Breast epithelium (tissue), 4 donors: Measurements from ENCODE around the gene CIPC. TPM values are rescaled to one million over a fixed set of nuclear protein-coding genes. Genes with fewer than 3 reads are reported as not detected.
A peak's percentile ranks its signal among the peaks of the same experiment; 100 is the strongest.

ENCODE experiments used
- DNase-seq, 2 donors: peaks; one replicate each; pipeline ENCODE4 v3.0.0-alpha.2; 2019; ENCODE audit warnings: low spot score in 2 of 2
- H3K27ac ChIP-seq, 2 donors: fragments of 200-600 bp; sonication (generic) in 1 of 2; one replicate each; pipeline ENCODE4 v1.5.1; 2016 to 2019; ENCODE audit warnings: mild to moderate bottlenecking in 1 of 2
- H3K27me3 ChIP-seq, 2 donors: fragments of 200-600 bp; sonication (generic) in 1 of 2; one replicate each; pipeline versions ENCODE4 v1.5.1 to v1.6.0; 2017 to 2019; ENCODE audit warnings: control low read depth in 1 of 2, mild to moderate bottlenecking in 1 of 2
- H3K36me3 ChIP-seq: fragments of 200-600 bp; one replicate; pipeline ENCODE4 v1.5.1; 2019
- H3K4me1 ChIP-seq, 2 donors: fragments of 200-600 bp; sonication (generic); one replicate each; pipeline ENCODE4 v1.5.1; 2016 to 2019; ENCODE audit warnings: control low read depth in 1 of 2
- H3K4me3 ChIP-seq, 3 donors: fragments of 200-600 bp; sonication (generic); 1 replicate in 2 of 3; 2 replicates in 1 of 3; pipeline ENCODE4 v1.5.1; 2016 to 2019; ENCODE audit warnings: mild to moderate bottlenecking in 3 of 3, moderate library complexity in 2 of 3
- H3K9me3 ChIP-seq, 2 donors: fragments of 200-600 bp; sonication (generic) in 1 of 2; one replicate each; pipeline ENCODE4 v1.5.1; 2016 to 2019; ENCODE audit warnings: control low read depth in 1 of 2
- POLR2A ChIP-seq: fragments of 450-650 bp; IDR thresholded peaks from one replicate; pipeline ENCODE4 v1.6.1; 2016; ENCODE audit warnings: antibody characterized with exemption, mild to moderate bottlenecking, moderate library complexity
- POLR2AphosphoS5 ChIP-seq, 3 donors: sonication (generic); formaldehyde crosslinking; IDR thresholded peaks; one replicate each; pipeline ENCODE4 v1.6.1; 2017; ENCODE audit warnings: antibody characterized with exemption in 3 of 3
- intact Hi-C: fragments of 100-400 bp; cut with DNase I; formaldehyde crosslinking; loops from one replicate; pipeline ENCODE4 v1.15.1; 2023; ENCODE audit warnings: low total_unique reads
- total RNA-seq, 3 donors: library from RNA; depleted of rRNA; stranded (reverse); fragments of >200 nt; gene quantifications; one replicate each; pipeline ENCODE4 v1.1.0, GENCODE V29; 2016
- TF ChIP-seq, protein P1 (sequence below), 3 donors: fragments of 450-650 bp; IDR thresholded peaks; one replicate each; pipeline ENCODE4 v1.5.1; 2016 to 2017; ENCODE audit warnings: antibody characterized with exemption in 3 of 3, mild to moderate bottlenecking in 3 of 3, moderate library complexity in 3 of 3

Gene CIPC
- total RNA-seq, 3 donors from 2014 or later = 40.6 to 64.8 (median 50.7) TPM

DNA sequence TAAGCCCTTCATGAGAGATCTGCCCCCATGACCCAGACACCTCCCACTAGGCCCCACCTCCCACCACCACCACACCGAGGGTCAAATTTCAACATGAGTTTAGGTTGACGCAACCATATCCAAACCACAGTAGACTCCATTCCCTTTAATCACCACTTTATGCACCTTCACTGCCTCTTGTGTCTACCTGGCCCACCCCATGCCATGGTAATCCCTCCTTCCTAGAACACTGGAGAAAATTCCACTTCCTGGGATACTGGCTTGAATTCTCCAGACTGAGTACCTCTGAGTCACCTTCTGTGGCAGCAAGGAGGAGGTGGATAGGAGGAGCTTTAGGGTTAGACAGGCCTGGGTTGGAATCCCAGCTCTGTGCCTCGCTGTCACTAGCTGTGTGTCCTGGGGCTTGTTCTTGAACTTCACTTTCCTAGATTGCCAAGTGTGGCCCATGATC, 26.1 kb upstream of the CIPC start:
- TF ChIP-seq, protein P1, sequence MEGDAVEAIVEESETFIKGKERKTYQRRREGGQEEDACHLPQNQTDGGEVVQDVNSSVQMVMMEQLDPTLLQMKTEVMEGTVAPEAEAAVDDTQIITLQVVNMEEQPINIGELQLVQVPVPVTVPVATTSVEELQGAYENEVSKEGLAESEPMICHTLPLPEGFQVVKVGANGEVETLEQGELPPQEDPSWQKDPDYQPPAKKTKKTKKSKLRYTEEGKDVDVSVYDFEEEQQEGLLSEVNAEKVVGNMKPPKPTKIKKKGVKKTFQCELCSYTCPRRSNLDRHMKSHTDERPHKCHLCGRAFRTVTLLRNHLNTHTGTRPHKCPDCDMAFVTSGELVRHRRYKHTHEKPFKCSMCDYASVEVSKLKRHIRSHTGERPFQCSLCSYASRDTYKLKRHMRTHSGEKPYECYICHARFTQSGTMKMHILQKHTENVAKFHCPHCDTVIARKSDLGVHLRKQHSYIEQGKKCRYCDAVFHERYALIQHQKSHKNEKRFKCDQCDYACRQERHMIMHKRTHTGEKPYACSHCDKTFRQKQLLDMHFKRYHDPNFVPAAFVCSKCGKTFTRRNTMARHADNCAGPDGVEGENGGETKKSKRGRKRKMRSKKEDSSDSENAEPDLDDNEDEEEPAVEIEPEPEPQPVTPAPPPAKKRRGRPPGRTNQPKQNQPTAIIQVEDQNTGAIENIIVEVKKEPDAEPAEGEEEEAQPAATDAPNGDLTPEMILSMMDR (IDR thresholded peaks at IDR 0.05) = no peak
- H3K36me3 ChIP-seq = no peaks in the 10 kb centered on the region
- DNase-seq = no peak
- no peaks in the 10 kb centered on the region for H3K27me3 ChIP-seq
- no peak overlapping the region for H3K4me3 ChIP-seq
- H3K27ac ChIP-seq = peak overlapping the region in 1 of 2 donors; percentile 3
- intact Hi-C loops = no loop called here
- no peaks in the 10 kb centered on the region for H3K9me3 ChIP-seq
- H3K4me1 ChIP-seq = peaks cover 0 to 13% of the 10 kb centered on the region in 2 donors

DNA sequence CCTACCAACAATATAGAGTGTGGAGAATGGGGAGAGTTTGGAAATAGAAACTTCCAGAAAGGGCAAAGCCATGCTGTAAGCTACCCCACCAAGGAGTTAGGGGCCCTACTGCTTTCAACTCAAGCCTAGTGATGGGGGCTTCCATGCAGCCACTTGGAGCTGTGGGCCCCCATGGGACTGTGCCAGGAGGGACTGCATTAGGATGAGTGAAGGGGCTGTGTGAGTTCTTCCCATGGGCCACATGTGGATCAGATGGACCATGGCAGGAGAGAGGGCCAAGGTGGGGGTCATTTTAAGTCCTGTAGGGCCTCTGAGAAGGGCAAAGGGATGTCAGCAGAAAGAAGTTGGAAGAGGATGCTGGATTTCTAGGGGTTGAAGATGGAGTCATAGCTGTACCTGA, 23.1 kb upstream of the CIPC start:
- Histone ChIP-seq H3K27ac (peak overlapping the region; percentile 36 to 96), H3K9me3 (peaks cover 0 to 2% of the 10 kb centered on the region in 2 donors), H3K4me1 (peaks cover 0 to 4% of the 10 kb centered on the region in 2 donors), H3K27me3 (no peaks in the 10 kb centered on the region), H3K36me3 (no peaks in the 10 kb centered on the region), H3K4me3 (peak overlapping the region in 1 of 3 donors; percentile 59)
- intact Hi-C loops = no loop called here
- DNase-seq = no peak
- no peak for TF ChIP-seq POLR2A
- no peak for TF ChIP-seq POLR2AphosphoS5 (IDR thresholded peaks at IDR 0.05)

DNA sequence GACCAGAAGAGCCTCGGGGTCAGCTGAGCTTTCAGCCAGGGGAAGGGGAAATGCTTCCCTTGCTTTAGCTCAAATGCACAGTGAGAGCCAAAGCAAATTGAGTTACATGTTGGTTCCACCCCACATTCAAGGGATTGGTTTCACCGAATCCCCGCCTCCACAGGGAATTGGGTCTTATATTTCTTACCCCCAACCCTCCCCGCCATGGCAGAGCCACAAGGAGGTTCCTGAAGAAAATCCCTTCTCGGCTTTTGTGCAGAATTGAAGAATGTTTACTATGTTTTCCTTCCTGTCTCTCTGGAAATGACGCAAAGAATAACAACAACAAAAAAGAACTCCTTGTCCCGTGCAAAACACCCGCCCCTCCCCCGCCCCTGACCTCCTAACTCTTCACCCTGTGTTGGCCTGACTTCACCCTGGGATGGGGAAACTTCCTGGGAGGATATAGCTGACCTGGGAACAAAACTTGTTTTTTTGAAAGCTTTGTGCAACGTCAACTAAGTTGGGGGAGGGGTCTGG, 21.9 kb upstream of the CIPC start:
- peak overlapping the region; percentile 28 to 59 (median 31) for H3K4me3 ChIP-seq
- intact Hi-C loops = no loop called here
- H3K27ac ChIP-seq = peak overlapping the region; percentile 73 to 96
- H3K4me1 ChIP-seq = no peaks in the 10 kb centered on the region
- peak in 1 of 2 donors; percentile 55 for DNase-seq
- H3K27me3 ChIP-seq = no peaks in the 10 kb centered on the region
- no peaks in the 10 kb centered on the region for H3K36me3 ChIP-seq
- peaks cover 0 to 8% of the 10 kb centered on the region in 2 donors for H3K9me3 ChIP-seq
- TF ChIP-seq POLR2AphosphoS5 (IDR thresholded peaks at IDR 0.05) = peak; percentile 48 to 75 (median 68)
- TF ChIP-seq, protein P1 (IDR thresholded peaks at IDR 0.05) = no peak

DNA sequence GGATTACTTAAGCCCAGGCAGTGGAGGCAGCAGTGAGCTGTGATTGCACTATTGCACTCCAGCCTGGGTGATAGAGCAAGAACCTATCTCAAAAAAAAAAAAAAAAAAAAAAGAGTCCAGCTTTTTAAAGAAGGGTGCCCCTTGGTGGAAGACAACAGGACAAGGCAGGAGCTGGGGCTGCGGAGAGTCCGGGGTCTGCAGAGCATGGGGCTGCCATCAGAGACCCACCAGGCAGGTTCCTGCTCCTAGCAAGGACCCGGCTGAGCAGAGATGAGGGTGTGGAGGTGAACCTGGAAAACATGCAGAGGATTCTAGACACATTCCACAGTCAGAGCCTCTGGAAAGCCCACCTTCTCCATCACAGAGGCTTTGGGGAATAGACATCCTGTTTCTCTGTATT, 21.0 kb upstream of the CIPC start:
- H3K27ac ChIP-seq = peak overlapping the region in 1 of 2 donors; percentile 96
- H3K36me3 ChIP-seq = no peaks in the 10 kb centered on the region
- no peak overlapping the region for H3K4me3 ChIP-seq
- TF ChIP-seq, protein P1 (IDR thresholded peaks at IDR 0.05) = no peak
- no peak for TF ChIP-seq POLR2AphosphoS5 (IDR thresholded peaks at IDR 0.05)
- TF ChIP-seq POLR2A = no peak
- peaks cover 0 to 8% of the 10 kb centered on the region in 2 donors for H3K9me3 ChIP-seq
- intact Hi-C loops = no loop called here
- H3K27me3 ChIP-seq = no peaks in the 10 kb centered on the region
- DNase-seq = no peak
- no peaks in the 10 kb centered on the region for H3K4me1 ChIP-seq

DNA sequence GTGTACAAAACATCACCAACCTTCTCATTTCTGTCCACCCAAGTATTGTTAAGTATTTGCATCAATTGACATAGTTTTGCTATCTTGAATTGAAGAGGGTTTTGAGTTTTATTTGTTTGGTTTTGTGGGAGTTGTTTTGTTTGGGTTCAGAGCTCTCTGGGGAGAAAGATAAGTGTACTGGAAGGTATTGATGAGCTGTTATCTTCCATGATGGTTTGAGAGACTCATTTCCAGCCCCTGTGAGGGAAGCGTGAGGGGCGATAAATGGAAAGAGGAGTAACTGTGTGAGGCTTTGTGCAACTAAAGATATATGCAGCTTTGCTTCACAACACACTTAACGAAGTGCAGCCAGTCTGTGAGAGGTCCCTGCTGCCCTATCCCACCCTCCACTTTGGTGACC, 15.7 kb upstream of the CIPC start:
- Histone ChIP-seq H3K4me3 (no peak overlapping the region), H3K4me1 (peaks cover 0 to 4% of the 10 kb centered on the region in 2 donors), H3K27me3 (no peaks in the 10 kb centered on the region), H3K9me3 (peaks cover 0 to 8% of the 10 kb centered on the region in 2 donors), H3K36me3 (no peaks in the 10 kb centered on the region), H3K27ac (no peak overlapping the region)
- no peak for TF ChIP-seq POLR2A
- TF ChIP-seq, protein P1 (IDR thresholded peaks at IDR 0.05) = no peak
- intact Hi-C loops = no loop called here
- DNase-seq = no peak

DNA sequence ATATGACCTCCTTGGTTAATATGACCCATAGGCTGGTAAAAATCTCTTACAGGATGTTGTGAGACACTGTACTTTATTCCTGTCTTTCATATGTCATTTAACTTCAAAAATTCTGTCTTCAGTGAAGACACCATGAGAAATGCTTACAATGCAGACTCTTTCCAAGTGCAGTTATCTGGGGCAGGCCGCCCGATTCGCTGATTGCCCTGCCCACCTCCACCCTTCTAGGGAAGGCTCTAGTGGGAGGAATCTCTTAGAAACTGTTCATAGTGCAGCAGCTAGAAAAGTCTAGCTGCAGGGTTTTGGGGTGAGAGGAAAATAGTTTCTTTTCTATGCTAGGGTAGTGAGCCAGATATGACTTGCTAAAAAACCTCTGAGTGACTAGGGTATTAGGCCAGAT, 15.0 kb upstream of the CIPC start:
- intact Hi-C loops = no loop called here
- Histone ChIP-seq H3K36me3 (no peaks in the 10 kb centered on the region), H3K27ac (no peak overlapping the region), H3K9me3 (peaks cover 0 to 8% of the 10 kb centered on the region in 2 donors), H3K27me3 (no peaks in the 10 kb centered on the region), H3K4me3 (no peak overlapping the region), H3K4me1 (peaks cover 0 to 4% of the 10 kb centered on the region in 2 donors)
- DNase-seq = no peak
- TF ChIP-seq, protein P1 (IDR thresholded peaks at IDR 0.05) = no peak
- no peak for TF ChIP-seq POLR2A
- TF ChIP-seq POLR2AphosphoS5 (IDR thresholded peaks at IDR 0.05) = no peak
